Caco-2 (cell line): Measurements from ENCODE around the gene NUAK1. TPM values are rescaled to one million over a fixed set of nuclear protein-coding genes. Genes with fewer than 3 reads are reported as not detected.

Experiments
- BruUV-seq: library from RNA; stranded (reverse); fragments of 400-500 nt; replicated peaks from 2 replicates; lab custom pipeline; 2021; lab: Mats Ljungman, UMichigan
- CTCF ChIA-PET: fragments of 300-600 bp; sonication (Branson Sonifier 250); formaldehyde crosslinking; loops from one replicate; lab custom pipeline; 2022; ENCODE audit warnings: antibody characterized with exemption; lab: Charles Lee
- POLR2A ChIA-PET: fragments of 300-600 bp; sonication (Branson Sonifier 250); formaldehyde crosslinking; loops from one replicate; lab custom pipeline; 2022; ENCODE audit warnings: antibody characterized with exemption; lab: Charles Lee
- DNase-seq, 2 experiments: peaks; one replicate each; pipeline versions ENCODE4 v3.0.0 to v3.0.0-alpha.2; 2020 to 2022
- H3K27me3 ChIP-seq: replicated peaks from 2 replicates; pipeline ENCODE4 v1.6.0; 2011; ENCODE audit warnings: low read length; ENCODE audit not compliant: control insufficient read depth, insufficient read depth
- H3K36me3 ChIP-seq: 2 replicates; pipeline ENCODE4 v1.5.1; 2011; ENCODE audit warnings: low read length; ENCODE audit not compliant: control insufficient read depth, insufficient read depth
- H3K4me1 ChIP-seq: fragments of 250-450 bp; sonication (Bioruptor Pico); 2 replicates; pipeline ENCODE4 v1.5.1; 2020; ENCODE audit warnings: mild to moderate bottlenecking
- H3K4me3 ChIP-seq: 2 replicates; pipeline ENCODE4 v1.5.1; 2011; ENCODE audit warnings: low read depth, mild to moderate bottlenecking, control low read depth, low read length
- H3K9me3 ChIP-seq: fragments of 250-450 bp; sonication (Bioruptor Pico); 2 replicates; pipeline ENCODE4 v1.5.1; 2020; ENCODE audit warnings: mild to moderate bottlenecking, moderate library complexity
- H3K27ac Mint-ChIP-seq: one replicate; pipeline ENCODE4 v1.8.0; 2022; ENCODE audit warnings: mixed read lengths; ENCODE audit not compliant: unreplicated experiment
- H3K27me3 Mint-ChIP-seq: one replicate; pipeline ENCODE4 v1.8.0; 2022; ENCODE audit warnings: mixed read lengths; ENCODE audit not compliant: insufficient read depth, unreplicated experiment
- H3K36me3 Mint-ChIP-seq: one replicate; pipeline ENCODE4 v1.8.0; 2022; ENCODE audit warnings: mild to moderate bottlenecking, mixed read lengths; ENCODE audit not compliant: insufficient read depth, unreplicated experiment
- H3K4me1 Mint-ChIP-seq: one replicate; pipeline ENCODE4 v1.8.0; 2022; ENCODE audit warnings: low read depth, mixed read lengths; ENCODE audit not compliant: unreplicated experiment
- H3K4me3 Mint-ChIP-seq: one replicate; pipeline ENCODE4 v1.8.0; 2022; ENCODE audit warnings: mild to moderate bottlenecking, moderate library complexity, mixed read lengths; ENCODE audit not compliant: unreplicated experiment
- H3K9me3 Mint-ChIP-seq: one replicate; pipeline ENCODE4 v1.8.0; 2022; ENCODE audit warnings: mixed read lengths; ENCODE audit not compliant: unreplicated experiment
- intact Hi-C: fragments of 100-400 bp; cut with micrococcal nuclease; formaldehyde crosslinking; loops from one replicate; pipeline ENCODE4 v1.10.0; 2022; ENCODE audit not compliant: unreplicated experiment
- total RNA-seq: library from RNA; stranded (reverse); gene quantifications from 2 replicates; pipeline ENCODE4 v1.2.3, GENCODE V29; 2022
- TF ChIP-seq, protein P1 (sequence below), 2 experiments: fragments of 200-600 bp in 1 of 2; IDR thresholded peaks; 1 replicate in 1 of 2; 2 replicates in 1 of 2; pipeline versions ENCODE4 v1.5.1 to v1.8.0; 2011 to 2022; ENCODE audit warnings: antibody characterized with exemption in 1 of 2, control low read depth in 1 of 2, inconsistent platforms in 1 of 2, low read depth in 1 of 2, low read length in 1 of 2, mild to moderate bottlenecking in 1 of 2, moderate library complexity in 1 of 2; ENCODE audit not compliant: insufficient read depth in 1 of 2, severe bottlenecking in 1 of 2, unreplicated experiment in 1 of 2

Gene NUAK1
- total RNA-seq, 1 experiment from 2014 or later = 3.7 TPM

- CTCF ChIA-PET = interaction anchor here (0.6 to 2.0 kb wide), 20 partner anchors 10 to 1303 kb away, joined by 3 to 12 read pairs (median 4); partner anchors contain the start of genes NUAK1 and POLR3B
- H3K4me1 Mint-ChIP-seq = peaks cover 9% of the 10 kb centered on the region
- no peaks in the 10 kb centered on the region for H3K36me3 Mint-ChIP-seq
- TF ChIP-seq, protein P1, sequence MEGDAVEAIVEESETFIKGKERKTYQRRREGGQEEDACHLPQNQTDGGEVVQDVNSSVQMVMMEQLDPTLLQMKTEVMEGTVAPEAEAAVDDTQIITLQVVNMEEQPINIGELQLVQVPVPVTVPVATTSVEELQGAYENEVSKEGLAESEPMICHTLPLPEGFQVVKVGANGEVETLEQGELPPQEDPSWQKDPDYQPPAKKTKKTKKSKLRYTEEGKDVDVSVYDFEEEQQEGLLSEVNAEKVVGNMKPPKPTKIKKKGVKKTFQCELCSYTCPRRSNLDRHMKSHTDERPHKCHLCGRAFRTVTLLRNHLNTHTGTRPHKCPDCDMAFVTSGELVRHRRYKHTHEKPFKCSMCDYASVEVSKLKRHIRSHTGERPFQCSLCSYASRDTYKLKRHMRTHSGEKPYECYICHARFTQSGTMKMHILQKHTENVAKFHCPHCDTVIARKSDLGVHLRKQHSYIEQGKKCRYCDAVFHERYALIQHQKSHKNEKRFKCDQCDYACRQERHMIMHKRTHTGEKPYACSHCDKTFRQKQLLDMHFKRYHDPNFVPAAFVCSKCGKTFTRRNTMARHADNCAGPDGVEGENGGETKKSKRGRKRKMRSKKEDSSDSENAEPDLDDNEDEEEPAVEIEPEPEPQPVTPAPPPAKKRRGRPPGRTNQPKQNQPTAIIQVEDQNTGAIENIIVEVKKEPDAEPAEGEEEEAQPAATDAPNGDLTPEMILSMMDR (IDR thresholded peaks at IDR 0.05; ENCODE audit: insufficient read depth in 1 of 2, low read depth in 1 of 2, low read length in 1 of 2, severe bottlenecking in 1 of 2, unreplicated experiment in 1 of 2) = peak; percentile 45 to 79
- POLR2A ChIA-PET = no interaction called here
- no peaks in the 10 kb centered on the region for H3K9me3 Mint-ChIP-seq
- Histone ChIP-seq H3K36me3 (no peaks in the 10 kb centered on the region), H3K4me1 (no peaks in the 10 kb centered on the region), H3K27me3 (no peaks in the 10 kb centered on the region), H3K9me3 (no peaks in the 10 kb centered on the region), H3K4me3 (no peak overlapping the region)
- H3K4me3 Mint-ChIP-seq = no peak overlapping the region
- no peaks in the 10 kb centered on the region for H3K27me3 Mint-ChIP-seq
- peak; percentile 57 for DNase-seq
- intact Hi-C loops = loop anchor here (1.0 kb wide), 1 partner anchor 729 kb away; no protein-coding TSS in a partner anchor
- BruUV-seq = no TSS peak
- no peak overlapping the region for H3K27ac Mint-ChIP-seq
Observed at GRCh38 chr12:106149096-106149784, 10.5 kb upstream of the NUAK1 start.

DNA sequence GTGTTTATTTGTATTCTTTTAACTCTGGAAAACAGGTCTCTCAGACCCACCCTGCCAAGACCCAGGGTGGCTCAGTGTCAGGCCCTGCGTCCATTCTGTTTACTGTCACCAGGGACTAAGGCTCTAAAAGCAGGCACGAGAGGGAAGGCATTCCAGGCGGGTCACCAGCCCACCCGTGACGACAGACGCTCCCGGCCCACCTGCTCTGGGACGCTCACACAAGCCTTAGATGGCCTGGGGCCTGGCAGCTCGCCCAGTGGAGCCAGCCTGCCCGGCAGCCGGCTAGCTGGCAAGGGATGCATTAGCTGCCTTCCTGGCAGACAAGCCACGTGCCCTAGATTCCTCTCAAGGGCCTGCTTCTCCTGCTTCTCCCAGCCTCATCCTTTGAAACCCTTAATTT lies 9.2 kb upstream of the NUAK1 start:
- BruUV-seq = no TSS peak

GRCh38 chr12:106146987-106147386 lies 8.2 kb upstream of the NUAK1 start:
- Histone ChIP-seq H3K27me3 (no peaks in the 10 kb centered on the region), H3K4me3 (no peak overlapping the region), H3K36me3 (no peaks in the 10 kb centered on the region), H3K4me1 (no peaks in the 10 kb centered on the region), H3K9me3 (no peaks in the 10 kb centered on the region)
- TF ChIP-seq, protein P1 (IDR thresholded peaks at IDR 0.05; ENCODE audit: insufficient read depth in 1 of 2, low read depth in 1 of 2, low read length in 1 of 2, severe bottlenecking in 1 of 2, unreplicated experiment in 1 of 2) = no peak
- peaks cover 16% of the 10 kb centered on the region for H3K4me1 Mint-ChIP-seq
- ChIA-PET CTCF (no interaction called here), POLR2A (no interaction called here)
- no peaks in the 10 kb centered on the region for H3K9me3 Mint-ChIP-seq
- no TSS peak for BruUV-seq
- intact Hi-C loops = no loop called here
- no peaks in the 10 kb centered on the region for H3K27me3 Mint-ChIP-seq
- no peak overlapping the region for H3K4me3 Mint-ChIP-seq
- no peaks in the 10 kb centered on the region for H3K36me3 Mint-ChIP-seq
- H3K27ac Mint-ChIP-seq = no peak overlapping the region
- DNase-seq = no peak

More for the DNA sequence above, 9.2 kb upstream of the NUAK1 start:
- Mint-ChIP-seq H3K27ac (no peak overlapping the region), H3K27me3 (no peaks in the 10 kb centered on the region), H3K9me3 (no peaks in the 10 kb centered on the region), H3K36me3 (no peaks in the 10 kb centered on the region), H3K4me1 (peaks cover 12% of the 10 kb centered on the region), H3K4me3 (no peak overlapping the region)
- no peaks in the 10 kb centered on the region for H3K36me3 ChIP-seq
- H3K4me3 ChIP-seq = no peak overlapping the region
- ChIA-PET POLR2A (interaction anchor here (0.7 kb wide), 1 partner anchor 8 kb away, joined by 7 read pairs; no protein-coding TSS in a partner anchor), CTCF (interaction anchor here (0.6 to 2.0 kb wide), 3 partner anchors 10 to 76 kb away, joined by 3 to 12 read pairs (median 4); no protein-coding TSS in a partner anchor)
- TF ChIP-seq, protein P1 (IDR thresholded peaks at IDR 0.05; ENCODE audit: insufficient read depth in 1 of 2, low read depth in 1 of 2, low read length in 1 of 2, severe bottlenecking in 1 of 2, unreplicated experiment in 1 of 2) = no peak
- no peaks in the 10 kb centered on the region for H3K4me1 ChIP-seq
- DNase-seq = no peak
- no peaks in the 10 kb centered on the region for H3K9me3 ChIP-seq
- intact Hi-C loops = no loop called here
- no peaks in the 10 kb centered on the region for H3K27me3 ChIP-seq
